SU-DHL-6 (cell line): ENCODE measurements around the gene ZNF593OS.

Source experiments
- EZH2phosphoT487 ChIP-seq: fragments of 200-600 bp; sonication (generic), shearing (Covaris generic); conservative IDR thresholded peaks from 2 replicates; pipeline ENCODE4 v1.6.1; 2018; ENCODE audit warnings: mild to moderate bottlenecking, antibody characterized with exemption, low read length, moderate library complexity, mixed read lengths
- TF ChIP-seq, protein P1 (sequence below): fragments of 200-600 bp; sonication (generic); IDR thresholded peaks from one replicate; pipeline ENCODE4 v1.5.1; 2017; ENCODE audit warnings: antibody characterized with exemption, mild to moderate bottlenecking, low read length, moderate library complexity; ENCODE audit not compliant: insufficient read depth, poor library complexity, severe bottlenecking

- TF ChIP-seq, protein P1, sequence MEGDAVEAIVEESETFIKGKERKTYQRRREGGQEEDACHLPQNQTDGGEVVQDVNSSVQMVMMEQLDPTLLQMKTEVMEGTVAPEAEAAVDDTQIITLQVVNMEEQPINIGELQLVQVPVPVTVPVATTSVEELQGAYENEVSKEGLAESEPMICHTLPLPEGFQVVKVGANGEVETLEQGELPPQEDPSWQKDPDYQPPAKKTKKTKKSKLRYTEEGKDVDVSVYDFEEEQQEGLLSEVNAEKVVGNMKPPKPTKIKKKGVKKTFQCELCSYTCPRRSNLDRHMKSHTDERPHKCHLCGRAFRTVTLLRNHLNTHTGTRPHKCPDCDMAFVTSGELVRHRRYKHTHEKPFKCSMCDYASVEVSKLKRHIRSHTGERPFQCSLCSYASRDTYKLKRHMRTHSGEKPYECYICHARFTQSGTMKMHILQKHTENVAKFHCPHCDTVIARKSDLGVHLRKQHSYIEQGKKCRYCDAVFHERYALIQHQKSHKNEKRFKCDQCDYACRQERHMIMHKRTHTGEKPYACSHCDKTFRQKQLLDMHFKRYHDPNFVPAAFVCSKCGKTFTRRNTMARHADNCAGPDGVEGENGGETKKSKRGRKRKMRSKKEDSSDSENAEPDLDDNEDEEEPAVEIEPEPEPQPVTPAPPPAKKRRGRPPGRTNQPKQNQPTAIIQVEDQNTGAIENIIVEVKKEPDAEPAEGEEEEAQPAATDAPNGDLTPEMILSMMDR = no peak
- no peak for TF ChIP-seq EZH2phosphoT487
Measured at GRCh38 chr1:26155370-26156284, 16.0 kb downstream of the ZNF593OS start.
